ENCODE data around the gene NTN5. TPM values are rescaled to one million over a fixed set of nuclear protein-coding genes. Genes with fewer than 3 reads are reported as not detected.

The NTN5 gene, protein sequence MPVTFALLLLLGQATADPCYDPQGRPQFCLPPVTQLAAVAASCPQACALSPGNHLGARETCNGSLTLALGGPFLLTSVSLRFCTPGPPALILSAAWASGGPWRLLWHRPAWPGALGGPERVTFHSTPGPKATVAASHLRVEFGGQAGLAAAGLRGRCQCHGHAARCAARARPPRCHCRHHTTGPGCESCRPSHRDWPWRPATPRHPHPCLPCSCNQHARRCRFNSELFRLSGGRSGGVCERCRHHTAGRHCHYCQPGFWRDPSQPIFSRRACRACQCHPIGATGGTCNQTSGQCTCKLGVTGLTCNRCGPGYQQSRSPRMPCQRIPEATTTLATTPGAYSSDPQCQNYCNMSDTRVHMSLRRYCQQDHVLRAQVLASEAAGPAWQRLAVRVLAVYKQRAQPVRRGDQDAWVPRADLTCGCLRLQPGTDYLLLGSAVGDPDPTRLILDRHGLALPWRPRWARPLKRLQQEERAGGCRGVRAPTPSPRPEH
- total RNA-seq (2014; rRNA removed; shearing (Covaris generic)), result 0.16 TPM in 1 of 2 replicates, not detected in the other
- total RNA-seq (2022), result 0.20 and 0.53 TPM in 2 replicates
- percentile 15 among the genes with signal in this experiment for Bru-seq, nascent RNA
- percentile 21 among the genes with signal in this experiment for BruChase-seq, experiment 1, labeled RNA remaining after a 6-hour chase
- percentile 12 among the genes with signal in this experiment for BruChase-seq, experiment 2, labeled RNA remaining after a 2-hour chase
- long read RNA-seq, result 0 reads

GRCh38 chr19:48672994-48673393, at the start of gene NTN5:
Gene NTN5 (minus strand): TSS chr19:48673017. CDS start chr19:48670986, 2,031 bp downstream.
- POLR2A ChIA-PET, result no interaction called here
- H3K27ac ChIP-seq (ENCODE audit: low read depth, low read length, poor library complexity, severe bottlenecking), result no peak within 1 kb of the TSS
- no peaks in the 10 kb centered on the region for H4K20me1 ChIP-seq (ENCODE audit: insufficient read depth, low read length)
- DNase-seq (ENCODE audit: low spot score), result no peak
- H3K4me3 ChIP-seq (ENCODE audit: low read depth, low read length, poor library complexity, severe bottlenecking), result no peak within 1 kb of the TSS
- no TSS peak for BruUV-seq (replicated peaks)
- H3K9me3 ChIP-seq (ENCODE audit: low read length), result no peaks in the 10 kb centered on the region
- no peaks in the 10 kb centered on the region for H3K9me2 ChIP-seq (ENCODE audit: insufficient read depth, low read length)
- H3K4me1 ChIP-seq (ENCODE audit: insufficient read depth, low read length, poor library complexity, severe bottlenecking), result peaks cover 2% of the 10 kb centered on the region
- intact Hi-C loops (cut with micrococcal nuclease; ENCODE audit: unreplicated experiment), result no loop called here
- H3K4me2 ChIP-seq (ENCODE audit: low read length), result no peak within 1 kb of the TSS
- no peaks in the 10 kb centered on the region for H3K36me3 ChIP-seq (ENCODE audit: insufficient read depth, low read length)
- TF ChIP-seq CTCF (conservative IDR thresholded peaks at IDR 0.05; ENCODE audit: low read length) (no peak), EZH2phosphoT487 (IDR thresholded peaks at IDR 0.05; ENCODE audit: borderline replicate concordance, low read depth, low read length) (no peak)
- CTCF ChIA-PET (ENCODE audit: unreplicated experiment), result no interaction called here
- no peak within 1 kb of the TSS for H2AFZ ChIP-seq (ENCODE audit: low read length)
- no peaks in the 10 kb centered on the region for H3K79me2 ChIP-seq (ENCODE audit: insufficient read depth, low read depth, low read length)

DNA sequence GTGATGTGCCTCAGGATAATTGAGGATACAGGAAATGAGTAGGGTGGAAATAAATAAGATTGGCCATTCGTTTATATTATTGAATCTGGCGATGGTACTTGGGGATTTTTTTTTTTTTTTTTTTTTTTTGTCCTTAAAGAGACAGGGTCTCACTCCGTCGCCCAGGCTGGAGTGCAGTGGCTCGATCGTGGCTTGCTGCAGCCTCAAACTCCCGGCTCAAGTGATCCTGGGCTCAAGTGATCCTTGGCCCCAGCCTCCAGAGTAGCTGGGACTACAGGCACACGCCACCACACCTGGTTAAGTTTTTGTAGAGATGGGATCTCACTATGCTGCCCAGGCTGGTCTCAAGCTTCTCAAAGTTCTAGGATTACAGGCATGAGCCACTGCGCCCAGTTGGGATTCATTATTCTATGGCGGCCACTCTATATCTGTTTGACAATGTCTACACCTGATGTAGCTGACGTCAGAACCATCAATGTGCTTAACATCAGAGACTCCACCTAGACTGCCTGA, 49.4 kb upstream of the NTN5 start:
- TF ChIP-seq EZH2phosphoT487 (IDR thresholded peaks at IDR 0.05; ENCODE audit: borderline replicate concordance, low read depth, low read length), result no peak
- no peak for TF ChIP-seq CTCF (conservative IDR thresholded peaks at IDR 0.05; ENCODE audit: low read length)
- DNase-seq (ENCODE audit: low spot score), result no peak
- Histone ChIP-seq H3K4me1 (ENCODE audit: insufficient read depth, low read length, poor library complexity, severe bottlenecking) (peaks cover 30% of the 10 kb centered on the region), H3K9me2 (ENCODE audit: insufficient read depth, low read length) (no peaks in the 10 kb centered on the region), H3K36me3 (ENCODE audit: insufficient read depth, low read length) (no peaks in the 10 kb centered on the region), H3K4me3 (ENCODE audit: low read depth, low read length, poor library complexity, severe bottlenecking) (no peak overlapping the region), H2AFZ (ENCODE audit: low read length) (no peak overlapping the region), H4K20me1 (ENCODE audit: insufficient read depth, low read length) (no peaks in the 10 kb centered on the region), H3K4me2 (ENCODE audit: low read length) (no peak overlapping the region), H3K9me3 (ENCODE audit: low read length) (no peaks in the 10 kb centered on the region; the same call in 1 of the 2 replicates), H3K79me2 (ENCODE audit: insufficient read depth, low read depth, low read length) (no peaks in the 10 kb centered on the region), H3K27ac (ENCODE audit: low read depth, low read length, poor library complexity, severe bottlenecking) (no peak overlapping the region)
- intact Hi-C loops (cut with micrococcal nuclease; ENCODE audit: unreplicated experiment), result no loop called here
- POLR2A ChIA-PET, result interaction anchor here (0.7 kb wide), 1 partner anchor 137 kb away, joined by 5 read pairs; no protein-coding TSS in a partner anchor
- CTCF ChIA-PET (ENCODE audit: unreplicated experiment), result no interaction called here
- BruUV-seq (replicated peaks), result no TSS peak
